GM21515 (cell line): ENCODE measurements around the gene IGSF23.

ENCODE experiments used
- ATAC-seq: cut with Tn5 transposase; IDR thresholded peaks from one replicate; pipeline ENCODE4 v1.9.1; 2021; ENCODE audit not compliant: unreplicated experiment

The IGSF23 gene, protein sequence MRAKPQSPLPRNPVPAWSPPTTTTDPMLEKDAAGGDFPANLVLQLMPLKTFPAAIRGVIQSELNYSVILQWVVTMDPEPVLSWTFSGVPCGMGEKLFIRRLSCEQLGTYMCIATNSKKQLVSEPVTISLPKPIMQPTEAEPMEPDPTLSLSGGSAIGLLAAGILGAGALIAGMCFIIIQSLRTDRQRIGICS

DNA sequence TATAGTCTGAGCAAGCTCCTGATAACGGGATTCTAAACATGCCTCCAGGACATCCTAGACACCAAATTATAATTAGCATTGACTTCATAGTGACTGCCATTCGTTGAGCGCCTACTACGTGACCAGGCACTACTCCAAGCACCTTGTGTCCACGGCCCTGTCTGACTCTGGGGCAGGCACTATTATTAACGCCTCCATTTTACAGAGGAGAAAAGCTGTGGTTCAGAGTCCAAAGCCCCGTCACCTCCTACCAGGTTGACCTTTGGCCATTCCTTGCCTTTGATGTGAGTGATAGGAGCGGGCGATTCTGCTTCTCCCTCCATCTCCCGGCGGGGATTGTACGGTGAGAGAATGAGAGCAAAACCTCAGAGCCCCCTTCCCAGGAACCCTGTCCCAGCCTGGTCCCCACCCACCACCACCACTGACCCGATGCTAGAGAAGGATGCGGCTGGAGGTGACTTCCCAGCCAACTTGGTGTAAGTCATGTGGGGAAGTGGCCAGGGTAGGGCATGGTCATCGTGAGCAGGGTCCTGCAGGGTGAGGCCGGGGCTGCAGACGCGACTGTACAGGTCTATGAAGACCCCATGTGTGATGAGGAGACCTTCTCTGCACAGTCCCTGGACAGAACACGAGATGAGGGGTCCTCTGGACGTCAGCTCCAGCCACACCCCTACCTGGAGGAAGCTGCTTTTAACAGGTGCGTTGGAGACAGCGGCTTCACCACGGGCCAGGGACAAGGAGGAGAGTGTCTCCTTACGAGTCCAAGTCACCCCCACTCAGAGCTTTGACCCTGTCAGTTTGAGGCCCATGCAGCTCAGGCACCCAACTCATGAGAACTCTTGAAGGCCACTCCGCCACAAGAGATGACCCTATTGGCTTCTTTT is at the start of gene IGSF23:
TSS of gene IGSF23 (plus strand) at position 269 of the 884 bp plus-strand sequence. CDS start at position 352, 83 bp downstream.
- no peak for ATAC-seq

DNA sequence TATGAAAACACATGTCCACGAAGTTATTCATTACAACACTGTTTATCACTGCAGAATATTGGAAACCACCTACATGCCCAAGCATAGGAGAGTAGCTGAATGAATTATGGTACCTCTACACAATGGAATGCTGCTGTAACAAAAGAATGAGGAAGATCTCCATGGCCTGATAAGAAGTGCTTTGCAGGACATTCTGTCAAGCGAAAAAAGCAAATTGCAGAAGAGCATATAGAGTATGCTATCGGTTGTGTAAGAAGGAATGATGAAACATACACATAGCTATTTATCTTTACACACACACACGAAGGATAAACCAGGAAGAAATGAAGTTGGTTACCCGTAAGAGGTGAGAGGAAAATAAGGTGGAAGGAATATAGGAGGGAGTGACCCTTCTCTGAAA is 46.4 kb upstream of the IGSF23 start:
- no peak for ATAC-seq

DNA sequence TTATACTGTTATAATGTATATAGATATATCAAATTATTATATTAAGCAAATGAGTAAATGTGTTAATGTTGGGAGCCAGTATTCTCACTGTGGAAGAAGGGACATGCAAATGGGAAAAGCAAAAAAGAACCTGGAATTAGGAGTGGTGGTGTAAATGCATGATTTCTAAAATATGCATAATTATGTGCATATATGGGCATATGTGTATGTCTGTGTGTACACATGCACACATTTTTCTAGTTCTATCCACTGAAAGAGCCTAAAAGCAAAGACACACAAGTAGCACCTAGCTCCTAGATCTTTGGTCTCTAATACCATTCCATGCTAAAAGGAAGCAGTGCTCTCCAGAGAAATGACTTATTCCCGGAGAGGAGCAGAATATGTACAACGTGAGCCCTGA is 45.6 kb upstream of the IGSF23 start:
- ATAC-seq: no peak

DNA sequence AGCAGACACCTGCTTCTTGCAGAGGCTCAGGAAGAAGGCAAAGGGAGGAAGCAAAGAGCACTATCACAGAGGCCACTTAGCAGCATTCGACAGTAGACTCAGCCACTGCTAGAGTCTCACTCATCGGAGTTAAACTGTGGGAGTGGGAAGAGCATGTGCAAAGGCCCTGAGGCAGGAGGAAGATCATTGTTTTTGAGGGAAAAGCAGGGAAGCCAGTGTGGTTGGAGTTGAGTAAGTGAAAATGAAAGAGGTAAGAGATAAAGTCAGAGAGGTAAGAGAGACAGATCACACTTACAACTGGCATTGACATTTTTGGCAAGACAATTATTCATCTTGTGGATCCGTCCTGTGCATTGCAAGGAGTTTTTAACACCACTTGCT is 42.8 kb upstream of the IGSF23 start:
- ATAC-seq: no peak

DNA sequence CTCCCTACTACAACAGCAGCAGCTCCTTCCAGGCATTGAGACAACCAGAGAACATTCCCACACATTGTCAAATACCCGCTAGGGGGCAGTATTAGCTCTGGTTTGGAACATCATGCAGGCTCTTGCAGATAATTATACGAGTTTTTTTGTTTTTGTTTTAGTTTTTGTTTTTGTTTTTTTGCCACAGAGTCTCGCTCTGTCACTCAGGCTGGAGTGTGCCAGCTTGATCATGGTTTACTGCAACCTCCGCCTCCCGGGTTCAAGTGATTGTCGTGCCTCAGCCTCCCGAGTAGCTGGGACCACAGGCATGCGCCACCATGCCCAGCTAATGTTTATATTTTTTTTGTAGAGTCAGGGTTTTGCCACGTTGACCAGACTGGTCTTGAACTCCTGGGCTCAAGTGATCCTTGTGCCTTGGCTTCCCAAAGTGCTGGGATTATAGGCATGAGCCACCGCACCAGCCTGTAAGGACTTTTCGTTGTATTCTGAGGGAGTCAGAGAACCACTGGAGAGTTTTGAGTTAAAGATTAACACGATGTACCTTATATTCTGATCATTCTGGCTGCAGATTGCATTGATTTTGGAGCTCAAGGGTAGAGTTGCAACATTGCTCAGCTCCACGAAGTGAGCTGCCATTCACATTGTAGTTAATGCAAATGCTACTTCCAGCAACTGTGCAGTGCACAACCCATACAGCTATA is 42.2 kb upstream of the IGSF23 start:
- no peak for ATAC-seq

DNA sequence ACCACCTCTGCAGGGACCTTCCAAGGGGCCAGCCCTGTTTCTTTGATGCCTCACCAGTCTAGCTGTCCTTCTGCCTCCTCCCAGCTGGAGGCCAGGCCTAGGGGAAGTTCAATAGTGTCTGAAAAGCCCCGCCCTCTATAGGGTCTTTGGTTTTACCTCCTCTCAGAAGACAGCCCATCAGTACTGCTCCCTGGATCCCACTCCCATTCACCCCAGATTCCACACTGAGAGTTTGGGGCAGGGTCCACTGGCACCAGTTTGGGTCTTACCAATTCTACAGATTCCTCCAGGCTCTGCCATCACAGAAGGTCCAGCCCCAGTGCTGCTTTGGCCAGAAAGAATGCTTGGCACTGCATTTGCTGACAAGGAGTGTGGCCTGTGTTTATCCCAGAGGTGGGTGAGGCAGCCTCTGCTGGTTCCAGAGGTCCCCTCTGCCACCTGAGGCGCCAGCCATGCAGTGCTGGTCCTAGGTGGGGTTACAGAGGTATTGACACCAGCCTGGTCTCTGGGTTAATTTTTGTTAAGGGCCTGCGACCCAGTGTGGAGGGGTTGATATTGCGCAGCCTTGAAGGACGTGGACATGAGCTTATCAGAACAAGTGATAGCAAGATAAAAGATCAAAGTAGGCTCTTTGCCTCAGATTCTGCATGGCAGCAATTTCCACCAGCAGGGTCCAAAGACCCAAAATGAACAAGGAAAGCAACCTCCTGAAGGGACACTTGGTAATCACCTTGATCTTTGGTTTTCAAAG is 41.4 kb upstream of the IGSF23 start:
- ATAC-seq: no peak

DNA sequence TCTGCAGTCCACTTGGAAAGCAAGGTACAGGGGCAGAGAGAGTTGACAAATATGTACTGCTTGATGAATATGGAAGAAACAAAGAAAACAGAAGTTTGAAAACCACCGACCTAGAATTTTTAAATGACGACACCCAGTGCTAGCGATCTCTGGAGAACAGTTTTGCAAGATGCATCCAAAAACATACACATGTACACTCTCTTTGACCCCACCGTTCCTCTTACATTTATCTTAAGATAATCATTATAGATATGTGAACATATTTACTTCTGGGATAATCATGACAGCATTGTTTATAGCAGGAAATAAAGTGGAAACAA is 40.8 kb upstream of the IGSF23 start:
- ATAC-seq: no peak

DNA sequence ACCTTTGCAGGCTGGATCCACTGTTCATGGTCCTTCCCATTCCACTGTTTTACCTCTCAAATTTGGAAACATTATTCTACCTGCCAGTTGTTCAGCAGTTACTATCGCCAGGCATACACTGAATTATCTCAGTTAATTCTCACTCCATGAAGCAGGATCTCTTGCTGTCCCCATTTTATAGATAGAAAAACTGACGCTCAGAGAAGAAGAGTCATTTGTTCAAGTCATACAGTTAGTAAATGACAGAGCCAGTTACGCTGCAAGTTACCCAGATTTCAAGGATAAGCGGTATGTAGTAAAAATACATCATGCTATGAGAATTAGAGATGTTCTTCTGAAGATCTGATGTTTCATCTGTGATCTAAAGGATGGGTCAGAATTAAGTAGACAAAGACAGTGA is 40.2 kb upstream of the IGSF23 start:
- ATAC-seq: no peak

DNA sequence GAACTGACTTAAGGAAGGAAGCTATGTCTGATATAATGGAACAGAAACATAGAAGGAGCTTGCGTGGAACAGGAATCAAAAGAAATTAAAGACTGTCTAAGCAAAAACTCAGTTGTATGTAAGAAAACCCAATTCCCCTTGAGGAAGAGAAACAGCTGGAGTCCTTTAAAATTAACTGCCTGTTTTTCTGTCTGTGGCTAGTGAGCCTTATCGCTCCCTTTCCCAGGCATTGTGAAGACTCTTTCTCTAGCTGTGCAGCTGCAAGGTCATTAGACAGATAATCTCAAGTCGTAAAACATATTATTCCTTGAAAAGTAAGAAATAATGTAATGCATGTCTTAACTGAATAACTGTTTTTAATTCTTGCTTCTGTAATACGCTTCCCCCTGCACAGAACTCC is 39.7 kb upstream of the IGSF23 start:
- ATAC-seq: no peak

DNA sequence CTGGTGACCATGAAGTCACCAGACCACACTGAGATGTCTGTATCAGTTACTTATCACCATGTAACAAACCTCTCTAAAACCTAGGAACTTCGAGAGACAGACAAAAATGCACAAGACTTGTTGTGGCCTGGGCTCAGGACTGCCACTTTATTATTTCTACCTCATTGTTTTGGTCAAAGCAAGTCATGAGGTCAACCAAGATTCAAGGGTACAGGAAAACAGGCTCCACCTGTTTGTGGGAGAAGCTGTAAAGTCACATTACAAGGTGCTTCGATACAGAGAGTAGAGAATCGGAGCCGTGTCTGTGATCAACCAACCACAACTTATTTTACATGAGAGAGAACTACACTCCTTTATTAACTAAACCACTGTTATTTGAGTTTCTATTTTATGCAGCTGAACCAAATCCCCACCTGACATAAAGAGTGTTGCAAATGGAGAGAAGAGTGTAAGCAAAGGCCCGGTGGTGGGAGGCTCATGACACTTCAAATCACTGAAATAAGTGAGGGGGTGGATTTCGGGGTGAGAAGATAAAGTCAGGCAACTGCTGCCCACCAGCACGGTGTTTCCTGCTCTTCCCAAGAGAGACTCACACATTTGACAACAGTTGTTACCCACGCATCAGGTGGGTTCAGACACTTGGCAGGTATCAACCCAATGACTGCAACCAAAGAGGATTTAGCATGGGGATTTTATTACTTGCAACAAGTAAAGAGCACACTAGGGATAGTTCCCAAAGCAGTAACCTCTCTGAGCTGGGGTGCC is 39.0 kb upstream of the IGSF23 start:
- no peak for ATAC-seq

DNA sequence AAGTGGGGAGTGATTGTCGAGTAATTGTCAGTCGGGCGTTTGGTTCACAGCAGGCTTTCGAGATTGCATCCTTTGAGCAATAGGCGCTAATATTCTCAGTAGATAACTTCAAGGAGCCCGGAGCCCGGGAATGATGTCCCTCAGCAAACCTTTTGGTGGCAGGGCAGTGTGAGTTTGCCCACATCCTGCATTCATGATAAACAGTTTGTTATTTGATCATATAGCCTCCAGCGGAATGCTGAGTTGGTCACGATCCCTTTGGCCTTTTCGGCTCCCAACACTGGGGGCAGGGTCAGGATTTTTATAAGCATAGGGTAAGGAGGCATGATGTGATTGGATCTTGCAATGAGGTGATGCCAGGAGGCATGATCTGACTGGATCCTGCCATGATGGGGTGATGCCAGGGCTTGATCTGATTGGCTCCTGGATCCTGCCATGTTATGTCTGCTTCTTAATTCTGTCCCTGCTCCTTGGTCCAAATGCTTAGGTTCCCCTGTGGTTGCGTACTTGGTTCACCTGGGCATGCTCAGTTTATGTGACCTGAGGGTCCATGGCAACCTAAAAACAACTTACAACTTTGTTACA is 38.2 kb upstream of the IGSF23 start:
- no peak for ATAC-seq

DNA sequence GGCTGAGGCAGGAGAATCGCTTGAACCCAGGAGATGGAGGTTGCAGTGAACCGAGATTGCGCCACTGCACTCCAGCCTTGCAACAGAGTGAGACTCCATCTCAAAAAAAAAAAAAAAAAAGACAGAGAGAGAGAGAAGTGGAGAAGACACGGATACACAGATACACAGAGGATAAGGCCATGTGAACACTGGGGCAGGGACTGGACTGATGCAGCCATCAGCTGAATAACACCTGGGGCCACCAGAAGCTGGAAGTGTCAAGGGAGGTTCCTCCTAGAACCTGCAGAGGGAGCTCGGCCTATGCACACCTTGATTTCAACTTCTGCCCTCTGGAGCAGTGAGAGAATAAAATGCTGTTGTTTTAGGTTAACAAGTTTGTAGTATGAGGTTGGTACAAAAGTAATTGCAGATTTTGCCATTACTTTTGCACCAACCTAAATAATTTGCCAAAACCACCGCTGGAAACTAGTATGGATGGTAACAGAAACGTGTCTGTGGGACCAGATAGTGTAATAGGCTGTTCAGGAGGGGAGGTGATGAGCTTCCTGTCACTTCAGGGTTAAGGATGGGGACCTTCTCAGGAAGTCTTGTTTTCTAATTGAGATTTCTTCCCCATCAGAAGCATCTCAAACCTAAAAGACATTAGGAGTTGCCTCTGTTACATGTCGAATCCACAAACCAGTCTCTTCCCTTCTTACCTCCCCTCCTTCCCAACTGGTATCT is 36.4 kb upstream of the IGSF23 start:
- ATAC-seq: no peak

DNA sequence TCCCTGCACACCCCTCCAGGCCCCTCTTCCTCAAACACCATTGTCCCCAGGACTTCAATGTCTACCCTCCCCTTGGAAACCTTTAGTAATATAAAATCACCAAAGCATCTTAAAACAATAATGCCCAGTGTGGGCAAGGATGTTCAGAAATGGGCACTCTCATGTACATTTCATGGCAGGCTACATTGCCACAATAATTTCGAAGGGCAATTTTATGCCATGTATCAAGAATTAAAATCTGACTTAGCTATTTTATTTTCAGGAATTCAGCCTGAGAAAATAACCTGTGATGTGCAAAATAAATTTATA is 35.8 kb upstream of the IGSF23 start:
- ATAC-seq: no peak

DNA sequence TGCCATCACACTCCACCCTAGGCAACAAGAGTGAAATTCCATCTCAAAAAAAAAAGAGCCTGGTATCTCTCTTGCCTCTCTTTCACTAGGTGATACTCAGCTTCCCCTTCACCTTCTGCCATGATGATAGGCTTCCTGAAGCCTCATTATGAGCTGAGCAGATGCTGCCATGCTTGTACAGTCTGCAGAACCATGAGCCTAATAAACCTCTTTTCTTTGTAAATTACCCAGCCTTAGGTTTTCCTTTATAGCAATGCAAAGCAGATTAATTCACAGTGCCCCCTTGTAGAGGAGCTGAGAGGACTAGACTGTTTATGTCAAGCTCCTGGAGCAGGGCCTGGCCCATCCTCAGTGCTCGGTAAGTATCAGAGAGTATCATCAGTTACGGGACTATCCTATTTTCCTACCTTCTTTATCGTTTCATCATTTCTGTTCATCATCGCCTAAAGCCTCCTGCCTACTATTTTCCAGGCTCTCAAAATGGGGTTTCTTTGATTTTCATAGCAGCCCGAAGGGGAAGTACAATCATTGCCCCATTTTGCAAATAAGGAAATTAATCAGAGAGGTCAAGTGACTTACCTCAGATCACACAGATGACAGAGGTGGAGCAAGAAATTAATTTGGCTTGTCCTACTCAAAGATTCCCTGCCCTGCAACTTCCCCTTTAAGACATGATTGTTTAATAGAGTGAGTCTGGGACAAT is 33.5 kb upstream of the IGSF23 start:
- no peak for ATAC-seq

DNA sequence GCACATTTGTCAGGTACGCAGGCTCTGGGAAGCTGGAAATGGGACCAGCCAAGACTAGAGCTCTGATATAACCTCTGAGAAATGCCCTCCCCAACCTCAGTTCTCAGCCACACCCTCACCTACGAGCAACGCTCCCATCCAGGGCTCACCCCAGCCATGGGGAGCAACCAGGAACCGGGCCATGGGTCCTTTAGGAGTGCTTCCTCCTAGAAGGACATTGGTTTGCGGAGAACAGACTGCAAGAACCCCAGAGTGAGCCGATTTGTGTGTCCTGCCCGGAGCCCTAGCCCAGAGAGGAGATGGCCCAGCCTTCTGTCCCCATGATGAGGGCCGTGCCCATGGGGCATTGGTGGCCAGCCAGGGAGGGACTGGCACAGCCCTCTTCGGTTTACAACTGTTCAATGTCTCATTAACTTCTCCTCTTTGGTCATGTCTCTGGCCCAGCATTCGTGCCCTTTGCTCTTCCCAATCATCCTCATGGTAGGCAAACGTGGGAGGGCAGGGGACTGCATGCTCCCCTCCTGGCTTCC is 32.9 kb upstream of the IGSF23 start:
- no peak for ATAC-seq

DNA sequence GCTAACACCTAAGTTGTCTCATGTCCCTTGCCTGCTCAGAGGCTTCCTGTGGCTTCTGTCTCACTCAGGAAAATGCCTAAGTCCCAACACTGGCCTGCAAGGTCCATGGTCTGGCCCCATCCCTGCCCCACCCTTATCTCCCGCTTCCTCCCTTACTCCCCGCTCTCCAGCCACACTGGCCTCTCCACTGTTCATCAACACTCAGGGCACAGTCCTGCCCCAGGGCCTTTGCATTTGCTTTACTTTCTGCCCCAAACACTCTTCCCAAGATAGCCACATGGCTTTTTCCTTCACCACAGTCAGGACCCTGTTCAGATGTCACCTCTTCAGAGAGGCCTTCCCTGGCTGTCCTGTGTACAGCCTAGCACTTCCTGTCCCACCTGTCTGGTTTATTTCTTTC is 32.1 kb upstream of the IGSF23 start:
- ATAC-seq: no peak

DNA sequence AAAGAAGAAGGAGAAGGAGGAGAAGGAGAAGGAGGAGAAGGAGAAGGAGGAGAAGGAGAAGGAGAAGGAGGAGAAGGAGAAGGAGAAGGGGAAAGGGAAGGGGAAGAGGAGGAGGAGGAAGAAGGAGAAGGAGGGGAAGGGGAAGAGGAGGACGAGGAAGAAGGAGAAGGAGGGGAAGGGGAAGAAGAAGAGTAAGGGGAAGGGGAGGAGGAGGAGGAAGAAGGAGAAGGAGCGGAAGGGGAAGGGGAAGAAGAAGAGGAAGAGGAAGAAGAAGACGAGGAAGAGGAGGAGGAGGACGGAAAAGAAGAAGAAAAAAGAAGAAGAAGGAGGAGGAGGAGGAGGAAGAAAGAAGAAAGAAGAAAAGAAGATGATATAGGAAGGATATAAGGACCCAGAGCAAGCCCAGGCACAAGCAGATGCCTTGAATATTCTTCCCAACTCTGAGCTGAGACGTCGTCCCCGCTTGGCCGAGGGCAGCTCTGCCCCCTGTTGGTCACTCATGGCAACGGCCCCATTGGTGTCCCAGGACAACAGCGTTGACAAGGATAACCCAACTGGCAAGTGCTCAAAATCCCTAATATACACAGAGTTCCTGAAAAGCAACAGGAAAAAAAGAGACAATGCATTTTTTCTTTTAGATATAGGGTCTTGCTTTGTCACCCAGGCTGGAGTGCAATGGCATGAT is 30.6 kb upstream of the IGSF23 start:
- no peak for ATAC-seq

DNA sequence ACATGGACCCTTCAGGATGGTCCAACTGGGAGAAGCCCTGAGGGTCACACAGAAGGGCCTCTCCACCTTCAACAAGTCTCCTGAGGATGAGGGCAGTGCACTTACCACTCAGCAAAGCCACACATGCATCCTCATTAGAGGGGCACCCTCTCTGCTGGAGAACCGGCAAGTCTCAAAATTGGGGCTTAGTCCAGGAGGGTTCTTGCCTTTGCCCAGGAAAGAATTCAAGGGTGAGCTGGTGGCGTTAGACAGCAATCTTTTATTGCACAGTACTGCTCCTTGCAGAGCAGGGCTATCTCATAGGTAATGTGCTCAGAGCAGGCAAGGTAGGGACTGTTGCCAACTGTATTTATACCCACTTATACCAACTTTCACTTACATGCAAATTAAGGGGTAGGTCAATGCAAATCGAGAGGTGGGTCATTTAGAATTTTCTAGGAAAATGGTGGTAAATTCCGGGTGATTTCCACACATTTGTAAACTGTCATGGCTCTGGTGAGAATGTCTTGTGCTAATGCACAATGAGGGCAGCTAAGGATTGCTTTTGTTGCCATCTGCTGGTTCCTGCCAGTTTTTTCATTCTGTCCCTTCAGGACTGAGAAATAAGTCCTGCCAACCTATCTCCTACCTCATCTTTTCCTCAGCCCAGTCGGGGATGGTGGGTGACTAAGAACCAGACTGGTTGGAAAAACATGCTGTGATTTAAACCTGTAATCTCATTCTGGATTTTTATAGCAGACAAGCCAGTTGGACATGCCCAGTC is 27.8 kb upstream of the IGSF23 start:
- ATAC-seq: no peak
